ENCODE results near the gene DPH3. TPM values are rescaled to one million over a fixed set of nuclear protein-coding genes. Genes with fewer than 3 reads are reported as not detected.

DPH3 gene
- total and polyA plus RNA-seq, 2 of the 8 experiments (the other 6 are each of a cell fraction or from before 2014, with no cell fraction given): 9.8 to 40.1 TPM

DNA sequence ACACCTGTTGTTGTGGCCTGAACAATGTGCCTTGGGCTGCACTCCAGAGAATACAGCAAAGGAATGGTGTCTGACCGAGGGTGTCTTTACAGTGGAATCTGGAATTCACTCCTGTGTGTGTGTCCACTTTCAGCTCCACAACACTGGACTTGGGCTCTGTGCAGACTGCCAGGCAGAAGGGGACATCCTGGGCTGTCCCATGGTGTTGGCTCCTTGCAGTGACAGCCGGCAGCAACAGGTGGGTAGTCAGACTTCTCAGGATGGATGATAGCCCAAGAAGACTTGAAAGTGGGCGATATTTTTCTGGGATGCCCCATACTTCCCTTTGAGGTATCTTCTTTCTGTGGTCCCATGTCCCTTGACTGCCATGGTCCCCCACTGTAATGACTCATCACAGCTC lies 45.0 kb downstream of the DPH3 start:
- Histone ChIP-seq H2BK5ac (ENCODE audit: low read depth, low read length) (no peak overlapping the region), H2BK120ac (replicated peaks; ENCODE audit: low read depth, low read length) (no peak overlapping the region), H3K56ac (replicated peaks; ENCODE audit: insufficient read length, low read depth, low read length) (no peak overlapping the region), H3K14ac (ENCODE audit: insufficient read length) (no peak overlapping the region), H3K27ac (ENCODE audit: low read depth, low read length) (no peak overlapping the region; the same call in 1 of the 2 replicates), H3K4ac (replicated peaks; ENCODE audit: insufficient read length, low read depth, low read length) (no peak overlapping the region), H3K36me3 (ENCODE audit: control insufficient read depth in 2 of 4, insufficient read depth in 4 of 4, low read length in 3 of 4) (no peaks in the 10 kb centered on the region), H3K79me2 (ENCODE audit: control insufficient read depth in 1 of 2, insufficient read depth in 2 of 2, low read length in 2 of 2) (no peaks in the 10 kb centered on the region), H2BK15ac (ENCODE audit: low read length) (no peak overlapping the region), H3K18ac (ENCODE audit: extremely low read depth, low read length) (no peak overlapping the region), H4K5ac (ENCODE audit: insufficient read length, low read depth, low read length) (no peak overlapping the region), H3K23me2 (ENCODE audit: low read depth, low read length) (no peaks in the 10 kb centered on the region), H2AK5ac (ENCODE audit: low read depth, low read length) (no peak overlapping the region), H3K4me3 (ENCODE audit: extremely low read depth in 1 of 4, insufficient read depth in 2 of 4, low read depth in 3 of 4, low read length in 4 of 4) (no peak overlapping the region), H3K27me3 (replicated peaks in 1 of 4; ENCODE audit: control insufficient read depth in 3 of 4, extremely low read depth in 1 of 4, insufficient read depth in 3 of 4, low read length in 3 of 4) (no peaks in the 10 kb centered on the region), H4K8ac (ENCODE audit: extremely low read depth, insufficient read depth, low read length) (no peak overlapping the region), H3K9ac (replicated peaks in 1 of 4; ENCODE audit: extremely low read depth in 1 of 4, low read depth in 3 of 4, low read length in 3 of 4) (no peak overlapping the region), H2AFZ (ENCODE audit: low read length) (no peak overlapping the region), H4K91ac (replicated peaks; ENCODE audit: insufficient read length, low read length) (no peak overlapping the region), H3K9me3 (ENCODE audit: insufficient read depth in 2 of 2, low read depth in 1 of 2, low read length in 1 of 2) (no peaks in the 10 kb centered on the region), H2BK12ac (ENCODE audit: low read depth, low read length) (no peak overlapping the region), H4K20me1 (replicated peaks in 1 of 2; ENCODE audit: control insufficient read depth in 1 of 2, insufficient read depth in 2 of 2, low read length in 2 of 2) (no peaks in the 10 kb centered on the region), H3K4me2 (ENCODE audit: insufficient read depth in 1 of 2, low read depth in 2 of 2, low read length in 2 of 2) (no peak overlapping the region), H3K23ac (ENCODE audit: insufficient read length) (no peak overlapping the region), H3K79me1 (ENCODE audit: low read depth, low read length) (no peaks in the 10 kb centered on the region), H3K4me1 (replicated peaks in 1 of 4; ENCODE audit: control insufficient read depth in 3 of 4, insufficient read depth in 4 of 4, low read length in 3 of 4) (no peaks in the 10 kb centered on the region), H2BK20ac (ENCODE audit: low read length) (no peak overlapping the region)
- no peak for FAIRE-seq
- POLR2A ChIA-PET (ENCODE audit: partially characterized antibody): no interaction called here
- no peak for DNase-seq (ENCODE audit: low read depth in 1 of 2, low spot score in 2 of 2)
- no peak for TF ChIP-seq TAF1 (IDR thresholded peaks at IDR 0.05; ENCODE audit: low read depth, low read length)
- TF ChIP-seq CTBP2 (IDR thresholded peaks at IDR 0.05; ENCODE audit: borderline replicate concordance, insufficient read depth, insufficient read length, low read length): no peak
- TF ChIP-seq CHD2 (IDR thresholded peaks at IDR 0.05; ENCODE audit: low read length): no peak
- no peak for TF ChIP-seq MAFK (IDR thresholded peaks at IDR 0.05; ENCODE audit: low read depth, low read length)
- TF ChIP-seq HDAC6 (IDR thresholded peaks at IDR 0.05; ENCODE audit: low read depth, low read length): no peak
- TF ChIP-seq HDAC2 (IDR thresholded peaks at IDR 0.05; ENCODE audit: borderline replicate concordance in 1 of 2, low read depth in 2 of 2, low read length in 2 of 2): no peak
- TF ChIP-seq TBP (IDR thresholded peaks at IDR 0.05; ENCODE audit: low read depth, low read length): no peak
- 89% methylated on average over 3 of the region's 3 CpGs; no CpG with 5 or more reads in 1 of the 2 experiments for WGBS, 2 experiments (ENCODE audit: extremely low coverage in 1 of 2, insufficient coverage in 1 of 2, insufficient read length in 1 of 2, insufficient replicate concordance in 2 of 2, low coverage in 1 of 2, low lambda C conversion rate in 2 of 2, missing lambda C conversion rate in 1 of 2)
- CTCF ChIA-PET (ENCODE audit: partially characterized antibody): interaction anchor here (1.3 to 2.1 kb wide), 3 partner anchors 10 to 28 kb away, joined by 3 to 5 read pairs (median 5); no protein-coding TSS in a partner anchor
